Mesenteric fat pad (tissue), 1 donor: ENCODE measurements around the gene RXFP1. TPM values are rescaled to one million over a fixed set of nuclear protein-coding genes. Genes with fewer than 3 reads are reported as not detected.

Experiments used
- DNase-seq: peaks from one replicate; pipeline ENCODE4 v3.0.0-alpha.2; 2020; ENCODE audit warnings: low spot score
- total RNA-seq: library from RNA; stranded (reverse); fragmentation: NEBNext Ultra II Directional; extraction: Animal tissue kit (Norgen Biotek cat#: 25700); gene quantifications from one replicate; pipeline ENCODE4 v1.2.1, GENCODE V29; 2021
- donor health status: DM: yes; HTN: yes; CAD: no.

The RXFP1 gene
- total RNA-seq, 1 donor from 2014 or later = not detected

GRCh38 chr4:158540125-158540907 lies 18.6 kb downstream of the RXFP1 start:
- DNase-seq = no peak

DNA sequence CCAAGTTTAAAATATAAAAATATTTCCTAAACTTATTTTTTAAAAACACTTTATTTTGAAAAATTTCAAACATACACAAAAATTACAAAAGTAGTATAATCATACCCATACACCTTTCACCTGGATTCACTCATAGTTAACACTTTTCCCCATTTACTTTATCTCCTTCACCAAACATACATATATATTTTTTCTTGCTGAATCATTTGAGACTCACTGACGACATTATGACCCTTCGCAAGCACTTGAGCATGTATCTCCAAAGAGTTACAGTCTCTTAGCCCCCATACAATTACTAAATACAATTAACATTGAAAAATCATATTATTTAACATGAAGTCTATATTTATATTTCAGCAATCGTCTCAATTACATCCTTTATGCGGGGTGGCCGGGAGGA lies 19.8 kb downstream of the RXFP1 start:
- DNase-seq = no peak

DNA sequence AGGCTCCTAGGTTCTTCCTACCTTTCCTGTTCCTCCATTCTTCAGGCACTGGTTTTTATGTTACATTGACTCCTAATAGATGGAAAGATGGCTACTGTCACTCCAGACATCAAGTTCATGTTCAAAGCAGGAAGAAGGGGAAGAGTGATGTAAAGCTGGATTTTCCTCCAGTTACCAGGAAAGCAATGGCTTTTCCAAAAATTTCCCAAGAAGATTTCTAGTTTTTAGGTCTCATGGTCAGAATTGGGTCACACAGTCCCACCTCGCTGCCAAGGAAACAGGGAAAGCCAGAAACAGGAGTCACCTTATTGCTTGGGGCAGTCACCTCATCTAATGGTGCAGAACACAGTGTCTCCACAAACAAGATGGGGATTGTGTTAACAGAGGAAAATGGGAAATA lies 21.5 kb downstream of the RXFP1 start:
- no peak for DNase-seq

GRCh38 chr4:158544141-158544540 lies 22.5 kb downstream of the RXFP1 start:
- no peak for DNase-seq

GRCh38 chr4:158553364-158553763 lies 31.7 kb downstream of the RXFP1 start:
- no peak for DNase-seq

- DNase-seq = no peak
Observed at GRCh38 chr4:158560284-158560683, 38.6 kb downstream of the RXFP1 start.

DNA sequence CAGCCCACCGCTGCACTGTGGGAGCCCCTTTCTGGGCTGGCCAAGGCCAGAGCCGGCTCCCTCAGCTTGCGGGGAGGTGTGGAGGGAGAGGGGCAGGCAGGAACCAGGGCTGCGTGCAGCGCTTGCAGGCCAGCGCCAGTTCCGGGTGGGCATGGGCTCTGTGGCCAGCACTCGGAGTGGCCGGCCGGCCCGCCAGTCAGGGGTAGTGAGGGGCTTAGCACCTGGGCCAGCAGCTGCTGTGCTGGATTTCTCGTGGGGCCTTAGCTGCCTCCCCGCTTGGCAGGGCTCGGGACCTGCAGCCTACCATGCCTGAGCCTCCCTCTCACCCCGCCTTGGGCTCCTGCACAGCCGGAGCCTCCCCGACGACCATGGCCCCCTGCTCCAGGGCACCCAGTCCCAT lies 45.2 kb downstream of the RXFP1 start:
- DNase-seq = no peak

- DNase-seq = no peak
Observed at GRCh38 chr4:158571736-158572135, 50.1 kb downstream of the RXFP1 start.

- DNase-seq = no peak
Observed at GRCh38 chr4:158572608-158573007, 50.9 kb downstream of the RXFP1 start.

DNA sequence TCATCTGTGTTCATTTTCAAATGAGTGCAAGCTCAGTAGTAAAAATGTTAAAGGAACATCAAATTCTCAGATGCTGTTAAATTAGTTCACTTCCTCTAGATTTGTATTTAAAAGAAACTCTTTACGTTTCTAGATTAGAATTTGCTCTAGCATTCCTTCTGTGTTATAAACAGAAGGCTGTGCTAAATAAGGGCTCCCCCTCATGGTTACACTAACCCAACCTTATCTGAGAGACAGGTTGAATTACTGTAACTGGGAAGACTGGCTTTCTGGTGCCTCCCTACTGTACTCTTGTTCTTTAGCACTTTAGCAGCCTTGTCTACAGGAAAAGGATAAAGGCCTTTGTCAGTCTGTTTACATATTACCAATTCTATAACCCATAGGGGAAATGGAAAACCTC lies 56.8 kb downstream of the RXFP1 start:
- no peak for DNase-seq

- no peak for DNase-seq
Observed at GRCh38 chr4:158580064-158580463, 58.4 kb downstream of the RXFP1 start.

- no peak for DNase-seq
Observed at GRCh38 chr4:158581161-158581560, 59.5 kb downstream of the RXFP1 start.

DNA sequence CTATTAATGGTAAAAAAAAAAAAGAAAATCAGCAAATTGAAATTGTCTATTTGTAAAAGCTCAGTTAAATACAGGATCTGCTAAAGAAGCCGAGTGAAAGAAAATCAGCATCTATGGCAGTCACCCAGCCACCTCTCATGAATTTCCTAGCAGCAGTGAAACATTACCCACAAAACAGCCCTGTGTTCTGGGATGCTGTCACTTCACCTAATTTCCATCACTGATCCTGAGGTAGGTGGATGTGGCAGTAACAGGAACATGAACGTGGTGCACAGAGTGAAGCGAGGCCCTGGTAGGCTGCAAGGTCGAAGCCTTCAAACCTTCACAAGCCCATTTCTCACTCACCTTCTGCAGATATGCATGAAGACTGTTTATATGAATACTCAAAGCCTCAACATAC lies 65.2 kb downstream of the RXFP1 start:
- no peak for DNase-seq

GRCh38 chr4:158588285-158588684 lies 66.6 kb downstream of the RXFP1 start:
- DNase-seq = no peak

DNA sequence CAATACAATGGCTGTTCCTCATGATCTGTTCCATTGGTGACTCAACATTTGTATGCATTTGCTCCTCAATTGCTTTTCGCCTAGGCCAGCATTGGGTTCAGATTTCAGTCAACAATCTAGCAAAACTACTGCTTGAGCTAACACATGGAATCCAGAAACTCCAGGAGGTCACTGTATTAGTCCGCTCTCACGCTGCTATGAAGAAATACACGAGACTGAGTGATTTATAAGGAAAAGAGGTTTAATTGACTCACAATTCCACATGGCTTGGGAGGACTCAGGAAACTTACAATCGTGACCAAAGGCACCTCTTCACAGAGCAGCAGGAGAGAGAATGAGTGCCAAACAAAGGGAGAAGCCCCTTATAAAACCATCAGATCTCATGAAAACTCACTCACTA lies 67.1 kb downstream of the RXFP1 start:
- no peak for DNase-seq

GRCh38 chr4:158590306-158590705 lies 68.6 kb downstream of the RXFP1 start:
- no peak for DNase-seq

GRCh38 chr4:158590824-158591223 lies 69.1 kb downstream of the RXFP1 start:
- DNase-seq = no peak

- DNase-seq = no peak
Observed at GRCh38 chr4:158597879-158598596, 76.4 kb downstream of the RXFP1 start.

DNA sequence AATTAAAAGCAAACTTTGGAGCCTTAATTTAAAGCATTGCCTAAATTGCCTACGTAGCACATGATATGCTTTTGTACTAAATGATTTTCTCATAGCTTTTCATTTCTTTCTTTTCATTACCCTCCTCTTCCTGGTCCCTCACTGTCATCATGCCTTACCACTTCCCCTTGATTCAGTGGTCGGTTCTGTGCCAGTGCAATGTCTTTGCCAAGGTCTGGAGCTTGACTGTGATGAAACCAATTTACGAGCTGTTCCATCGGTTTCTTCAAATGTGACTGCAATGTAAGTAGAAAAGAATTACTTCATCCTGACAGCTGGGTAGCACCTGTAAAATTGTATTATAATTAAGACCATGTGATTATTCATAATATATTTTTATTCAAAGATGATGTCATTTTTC lies 77.5 kb downstream of the RXFP1 start:
- no peak for DNase-seq

DNA sequence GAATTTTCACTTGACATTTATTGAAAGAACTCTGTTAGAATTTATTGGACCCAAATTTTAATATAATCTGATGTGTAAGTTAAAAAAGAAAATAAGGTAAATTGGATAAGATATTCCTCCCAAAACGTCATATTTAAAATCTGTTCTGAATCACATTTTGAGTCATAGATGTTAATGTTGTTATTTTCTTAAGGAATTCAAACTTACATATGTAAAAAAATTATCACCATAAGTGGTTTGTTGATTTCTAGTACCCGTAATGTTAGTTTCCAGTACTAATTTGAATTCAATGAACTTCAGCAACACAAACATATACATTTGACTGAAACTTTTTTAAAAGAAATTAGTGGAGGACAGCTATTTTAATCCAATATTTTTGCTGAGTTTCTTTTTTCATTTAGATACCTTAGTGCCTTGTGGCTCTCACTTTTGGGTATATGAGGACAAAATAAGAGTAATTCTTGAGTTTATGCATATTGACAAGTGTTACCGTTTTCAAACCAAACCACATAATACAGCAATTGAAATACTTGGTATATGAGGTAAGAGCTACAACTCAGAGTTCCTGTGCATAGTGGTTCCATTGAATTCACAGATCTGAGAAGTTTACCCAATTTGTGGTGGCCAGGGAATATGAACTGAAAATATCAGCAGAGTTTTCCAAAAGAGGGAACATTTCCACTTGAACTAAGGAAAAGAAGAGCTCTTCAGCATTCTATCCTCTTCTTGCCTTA lies 78.2 kb downstream of the RXFP1 start:
- no peak for DNase-seq

- no peak for DNase-seq
Observed at GRCh38 chr4:158604369-158604768, 82.7 kb downstream of the RXFP1 start.

- DNase-seq = no peak
Observed at GRCh38 chr4:158605393-158605792, 83.7 kb downstream of the RXFP1 start.
